NB4 (cell line): Measurements from ENCODE around the gene FRS2.
A peak's percentile ranks its signal among the peaks of the same experiment; 100 is the strongest.

Source experiments
- DNase-seq: peaks from one replicate; pipeline ENCODE4 v3.0.0; 2010; ENCODE audit warnings: low read depth
- H3K4me3 ChIP-seq: one replicate; pipeline ENCODE4 v1.5.1; 2011; ENCODE audit warnings: mild to moderate bottlenecking, low read depth, low read length, moderate library complexity
- MYC ChIP-seq: IDR thresholded peaks from 2 replicates; pipeline ENCODE4 v1.6.1; 2011; ENCODE audit warnings: low read depth, low read length
- POLR2A ChIP-seq: IDR thresholded peaks from 2 replicates; pipeline ENCODE4 v1.6.1; 2011; ENCODE audit warnings: mild to moderate bottlenecking; ENCODE audit not compliant: insufficient read length; ENCODE audit errors: extremely low read depth
- TF ChIP-seq, protein P1 (sequence below): IDR thresholded peaks from one replicate; pipeline ENCODE4 v1.5.1; 2012; ENCODE audit warnings: low read depth, low read length
- TF ChIP-seq, protein P2 (sequence below): IDR thresholded peaks from 2 replicates; pipeline ENCODE4 v1.6.1; 2011; ENCODE audit warnings: low read depth, low read length

The FRS2 gene, protein sequence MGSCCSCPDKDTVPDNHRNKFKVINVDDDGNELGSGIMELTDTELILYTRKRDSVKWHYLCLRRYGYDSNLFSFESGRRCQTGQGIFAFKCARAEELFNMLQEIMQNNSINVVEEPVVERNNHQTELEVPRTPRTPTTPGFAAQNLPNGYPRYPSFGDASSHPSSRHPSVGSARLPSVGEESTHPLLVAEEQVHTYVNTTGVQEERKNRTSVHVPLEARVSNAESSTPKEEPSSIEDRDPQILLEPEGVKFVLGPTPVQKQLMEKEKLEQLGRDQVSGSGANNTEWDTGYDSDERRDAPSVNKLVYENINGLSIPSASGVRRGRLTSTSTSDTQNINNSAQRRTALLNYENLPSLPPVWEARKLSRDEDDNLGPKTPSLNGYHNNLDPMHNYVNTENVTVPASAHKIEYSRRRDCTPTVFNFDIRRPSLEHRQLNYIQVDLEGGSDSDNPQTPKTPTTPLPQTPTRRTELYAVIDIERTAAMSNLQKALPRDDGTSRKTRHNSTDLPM

DNA sequence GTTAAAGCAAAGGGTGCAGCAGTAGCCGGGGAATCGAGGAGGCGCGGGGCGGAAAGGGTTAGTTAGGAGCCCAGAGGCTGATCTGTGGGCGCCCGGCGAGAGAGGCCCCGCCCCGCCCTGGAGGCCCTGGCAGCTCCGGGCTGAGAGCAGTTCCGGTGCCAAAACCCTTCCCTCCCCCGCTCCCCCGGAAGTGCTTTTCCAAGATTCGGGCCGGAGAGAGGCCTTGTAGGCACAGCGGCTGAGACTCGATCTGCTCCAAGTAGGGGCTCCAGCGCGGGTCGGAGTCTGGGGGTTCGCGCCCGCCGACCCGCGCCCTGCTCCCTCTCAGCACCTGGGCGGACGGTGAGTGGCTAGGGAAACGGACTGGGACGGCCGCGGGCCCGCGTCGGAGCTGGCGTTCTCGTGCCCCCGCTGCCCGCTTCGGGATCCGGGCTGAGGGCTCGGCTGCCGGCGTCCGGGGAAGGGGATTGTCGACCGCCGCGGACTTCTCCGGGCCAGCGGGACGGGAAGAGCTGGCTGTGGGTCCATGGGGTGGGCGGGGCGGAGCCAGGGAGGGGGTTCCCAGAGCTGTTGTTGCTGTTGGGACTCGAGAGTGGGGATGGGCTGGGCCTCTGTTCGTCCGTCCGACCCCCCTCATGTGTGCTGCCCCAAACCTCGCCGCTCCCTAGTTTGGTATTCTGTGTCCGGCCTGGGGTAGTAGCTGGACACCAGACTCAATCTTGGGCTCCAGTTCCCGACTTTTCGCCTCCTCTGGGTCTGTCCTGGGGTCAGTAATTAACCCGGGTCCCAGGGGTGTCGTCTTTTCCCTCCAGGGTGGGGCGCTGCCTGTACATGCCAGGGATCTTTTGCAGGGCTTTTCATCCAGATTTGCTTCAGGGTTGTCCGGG is at the start of gene FRS2:
Gene FRS2, plus strand, starts transcription at position 200 of the 887 bp plus-strand sequence. CDS start 98,643 bp downstream, outside the sequence.
- H3K4me3 ChIP-seq: peak within 1 kb of the TSS; percentile 88
- peak; percentile 96 for DNase-seq
- TF ChIP-seq POLR2A (peak; percentile 68), MYC (0 out of 2 replicates have a peak, but pooled peaks have one; percentile 61)
- TF ChIP-seq, protein P1, sequence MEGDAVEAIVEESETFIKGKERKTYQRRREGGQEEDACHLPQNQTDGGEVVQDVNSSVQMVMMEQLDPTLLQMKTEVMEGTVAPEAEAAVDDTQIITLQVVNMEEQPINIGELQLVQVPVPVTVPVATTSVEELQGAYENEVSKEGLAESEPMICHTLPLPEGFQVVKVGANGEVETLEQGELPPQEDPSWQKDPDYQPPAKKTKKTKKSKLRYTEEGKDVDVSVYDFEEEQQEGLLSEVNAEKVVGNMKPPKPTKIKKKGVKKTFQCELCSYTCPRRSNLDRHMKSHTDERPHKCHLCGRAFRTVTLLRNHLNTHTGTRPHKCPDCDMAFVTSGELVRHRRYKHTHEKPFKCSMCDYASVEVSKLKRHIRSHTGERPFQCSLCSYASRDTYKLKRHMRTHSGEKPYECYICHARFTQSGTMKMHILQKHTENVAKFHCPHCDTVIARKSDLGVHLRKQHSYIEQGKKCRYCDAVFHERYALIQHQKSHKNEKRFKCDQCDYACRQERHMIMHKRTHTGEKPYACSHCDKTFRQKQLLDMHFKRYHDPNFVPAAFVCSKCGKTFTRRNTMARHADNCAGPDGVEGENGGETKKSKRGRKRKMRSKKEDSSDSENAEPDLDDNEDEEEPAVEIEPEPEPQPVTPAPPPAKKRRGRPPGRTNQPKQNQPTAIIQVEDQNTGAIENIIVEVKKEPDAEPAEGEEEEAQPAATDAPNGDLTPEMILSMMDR: peak; percentile 32
- TF ChIP-seq, protein P2, sequence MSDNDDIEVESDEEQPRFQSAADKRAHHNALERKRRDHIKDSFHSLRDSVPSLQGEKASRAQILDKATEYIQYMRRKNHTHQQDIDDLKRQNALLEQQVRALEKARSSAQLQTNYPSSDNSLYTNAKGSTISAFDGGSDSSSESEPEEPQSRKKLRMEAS: no peak

DNA sequence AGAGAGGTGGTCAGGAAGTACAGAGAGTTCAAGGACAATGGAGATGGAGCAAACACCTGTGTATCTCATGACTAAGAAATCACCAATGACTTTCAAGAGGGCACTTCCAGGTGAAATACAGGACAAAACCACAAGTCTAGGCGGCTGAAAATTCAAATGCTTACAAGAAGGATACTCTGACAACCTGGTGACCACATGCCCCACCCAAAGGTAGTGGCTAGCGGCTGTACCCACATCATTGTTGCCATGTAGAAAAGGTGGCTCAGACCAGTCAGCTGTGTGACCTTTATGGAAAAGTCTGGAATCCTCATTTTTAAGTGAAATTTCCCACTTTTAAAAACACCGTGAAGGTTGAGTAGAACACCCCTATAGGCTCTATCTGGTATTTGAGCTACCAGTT is 48.6 kb upstream of the FRS2 start:
- no peak overlapping the region for H3K4me3 ChIP-seq
- DNase-seq: no peak
- TF ChIP-seq, protein P1: no peak
- TF ChIP-seq MYC: no peak
- TF ChIP-seq, protein P2: no peak

DNA sequence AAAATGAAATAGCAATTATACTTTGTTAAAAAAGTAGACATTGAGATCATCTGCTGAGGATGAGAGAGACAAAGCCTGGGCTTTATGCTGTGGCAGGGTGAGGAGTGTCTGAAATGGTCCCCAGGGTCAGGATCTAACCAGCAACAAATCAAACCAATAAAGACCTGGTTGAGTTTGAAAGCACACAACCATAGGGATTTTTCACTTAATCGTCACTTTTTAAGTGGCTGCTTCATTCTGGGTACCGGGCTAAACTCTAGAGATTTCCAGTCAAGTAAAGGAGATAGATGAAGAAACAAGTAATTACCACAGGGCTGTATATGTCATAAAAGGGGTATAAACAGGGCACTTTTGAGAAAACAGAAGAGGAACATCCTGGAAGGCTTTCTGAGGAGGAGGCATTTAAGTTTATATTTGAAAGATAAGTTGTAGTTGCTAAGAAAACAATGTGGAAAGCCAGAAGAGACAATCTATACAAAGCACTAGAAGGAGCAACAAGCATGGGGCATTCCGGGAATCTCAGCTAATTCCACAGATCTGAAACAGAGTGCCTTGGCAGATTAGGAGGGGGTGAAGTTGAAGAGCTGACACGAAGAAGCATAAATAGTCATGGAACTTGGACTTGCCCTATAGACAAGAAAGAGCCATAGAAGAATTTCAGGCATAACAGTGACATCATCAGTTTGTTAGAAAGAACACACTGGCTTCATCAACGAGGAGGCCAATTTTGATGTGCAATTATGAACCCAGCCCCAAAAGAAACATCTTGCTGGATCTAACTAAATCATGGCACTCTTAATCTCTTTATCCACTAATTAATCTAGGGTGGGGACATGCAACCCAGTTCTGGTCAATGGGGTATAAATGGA is 46.9 kb upstream of the FRS2 start:
- DNase-seq: no peak
- TF ChIP-seq MYC (no peak), POLR2A (no peak)
- TF ChIP-seq, protein P2: no peak
- TF ChIP-seq, protein P1: no peak
- no peak overlapping the region for H3K4me3 ChIP-seq

DNA sequence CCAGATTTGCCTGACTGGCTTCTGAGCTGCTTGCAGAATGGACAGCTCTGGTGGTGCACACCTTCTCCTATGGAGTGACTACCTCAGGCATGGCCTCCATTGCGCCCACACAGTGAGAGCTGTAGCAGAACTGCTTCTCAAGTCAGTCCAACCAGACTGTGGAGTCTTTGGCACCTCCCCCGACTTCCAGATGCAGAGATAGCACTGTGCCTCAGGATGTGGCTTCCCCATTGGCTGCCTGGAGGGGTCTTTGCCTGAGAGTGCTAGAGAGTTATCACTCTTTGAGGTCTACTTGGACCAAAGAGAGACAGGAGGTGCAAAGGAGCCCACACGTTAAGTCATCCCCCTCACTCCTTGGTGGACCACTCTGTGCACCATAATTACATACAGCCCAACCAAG is 44.8 kb upstream of the FRS2 start:
- DNase-seq: peak; percentile 26
- H3K4me3 ChIP-seq: no peak overlapping the region
- TF ChIP-seq POLR2A (no peak), MYC (no peak)
- TF ChIP-seq, protein P1: no peak
- TF ChIP-seq, protein P2: no peak
